ENCODE results near the gene SMCO3. TPM values are rescaled to one million over a fixed set of nuclear protein-coding genes. Genes with fewer than 3 reads are reported as not detected.

The SMCO3 gene
- total RNA-seq, 1 donor from 2014 or later: 2.2 TPM

- peak; percentile 38 to 50 for DNase-seq (ENCODE audit: low read depth in 2 of 2)
Observed at GRCh38 chr12:14828892-14829291, 14.9 kb upstream of the SMCO3 start.

- DNase-seq (ENCODE audit: low read depth in 2 of 2): no peak
Observed at GRCh38 chr12:14827043-14827442, 13.1 kb upstream of the SMCO3 start.

- DNase-seq (ENCODE audit: low read depth in 2 of 2): no peak
Observed at GRCh38 chr12:14826491-14826890, 12.5 kb upstream of the SMCO3 start.

GRCh38 chr12:14825256-14825655 lies 11.3 kb upstream of the SMCO3 start:
- no peak for DNase-seq (ENCODE audit: low read depth in 2 of 2)

- no peak for DNase-seq (ENCODE audit: low read depth in 2 of 2)
Observed at GRCh38 chr12:14824012-14824634, 10.1 kb upstream of the SMCO3 start.

GRCh38 chr12:14811486-14811885 lies 2.5 kb downstream of the SMCO3 start:
- DNase-seq (ENCODE audit: low read depth in 2 of 2): no peak

GRCh38 chr12:14810953-14811483 lies 3.0 kb downstream of the SMCO3 start:
- DNase-seq (ENCODE audit: low read depth in 2 of 2): peak; percentile 62 to 72

GRCh38 chr12:14810167-14810952 lies 3.6 kb downstream of the SMCO3 start:
- no peak for DNase-seq (ENCODE audit: low read depth in 2 of 2)

GRCh38 chr12:14803830-14804160 lies 10.2 kb downstream of the SMCO3 start:
- no peak for DNase-seq (ENCODE audit: low read depth in 2 of 2)

GRCh38 chr12:14803011-14803829 lies 10.8 kb downstream of the SMCO3 start, which contains the start of the genes C12orf60 and WBP11:
TSS of gene C12orf60 (plus strand) at chr12:14803670. CDS start at chr12:14822936, 19,266 bp downstream.
TSS of gene WBP11 (minus strand) at chr12:14803478. CDS start at chr12:14801383, 2,095 bp downstream.
- peak; percentile 98 to 100 for DNase-seq (ENCODE audit: low read depth in 2 of 2)

GRCh38 chr12:14802721-14803010 lies 11.3 kb downstream of the SMCO3 start:
- DNase-seq (ENCODE audit: low read depth in 2 of 2): no peak

- no peak for DNase-seq (ENCODE audit: low read depth in 2 of 2)
Observed at GRCh38 chr12:14802247-14802646, 11.7 kb downstream of the SMCO3 start.

GRCh38 chr12:14795028-14795448 lies 18.9 kb downstream of the SMCO3 start:
- DNase-seq (ENCODE audit: low read depth in 2 of 2): no peak

GRCh38 chr12:14785568-14785967 lies 28.4 kb downstream of the SMCO3 start:
- DNase-seq (ENCODE audit: low read depth in 2 of 2): no peak

- DNase-seq (ENCODE audit: low read depth in 2 of 2): no peak
Observed at GRCh38 chr12:14784471-14784870, 29.5 kb downstream of the SMCO3 start.

GRCh38 chr12:14782756-14783155 lies 31.2 kb downstream of the SMCO3 start:
- no peak for DNase-seq (ENCODE audit: low read depth in 2 of 2)

GRCh38 chr12:14781563-14781962 lies 32.4 kb downstream of the SMCO3 start:
- no peak for DNase-seq (ENCODE audit: low read depth in 2 of 2)

- no peak for DNase-seq (ENCODE audit: low read depth in 2 of 2)
Observed at GRCh38 chr12:14780859-14781258, 33.1 kb downstream of the SMCO3 start.

GRCh38 chr12:14779834-14780233 lies 34.1 kb downstream of the SMCO3 start:
- no peak for DNase-seq (ENCODE audit: low read depth in 2 of 2)

GRCh38 chr12:14777271-14777670 lies 36.7 kb downstream of the SMCO3 start:
- DNase-seq (ENCODE audit: low read depth in 2 of 2): peak in 1 of 2 donors; percentile 9

GRCh38 chr12:14776236-14776961 lies 37.6 kb downstream of the SMCO3 start:
- DNase-seq (ENCODE audit: low read depth in 2 of 2): peak in 1 of 2 donors; percentile 36

All from lung microvascular endothelial cell (primary cell).